ENCODE measurements around the gene CRYGD.
"Not testable (repeated sequence)": the region's sequence is repeated elsewhere in the genome, so short reads cannot be mapped to it uniquely, and the experiment has no call there.

Gene CRYGD

DNA sequence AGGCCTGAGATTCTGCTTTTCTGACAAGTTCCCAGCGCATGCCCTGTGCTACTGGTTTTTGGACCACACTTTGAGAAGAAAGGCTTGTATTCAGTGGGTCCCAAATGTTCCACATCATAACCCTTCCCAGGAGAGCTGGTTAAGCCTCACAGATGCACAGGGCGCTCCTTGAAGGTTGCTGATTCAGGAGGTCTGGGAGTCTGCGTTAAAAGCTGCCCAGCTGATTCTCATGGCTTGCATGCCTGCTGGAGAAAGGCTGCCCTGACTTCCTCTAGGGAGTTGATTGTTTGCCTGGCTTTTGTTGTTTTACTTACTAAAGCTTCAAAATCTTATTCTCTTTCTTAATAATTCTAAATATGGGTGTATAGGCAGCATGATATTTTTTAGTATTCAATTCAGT, 20.7 kb downstream of the CRYGD start:
- DNase-seq, result no peak
- Histone ChIP-seq H3K4me3 (ENCODE audit: low read depth, low read length) (no peak overlapping the region), H4K12ac (ENCODE audit: low read depth, low read length) (no peak overlapping the region), H3K79me1 (ENCODE audit: low read length) (no peaks in the 10 kb centered on the region), H3K27me3 (ENCODE audit: insufficient read depth, low read length) (no peaks in the 10 kb centered on the region), H4K8ac (ENCODE audit: low read depth, low read length) (no peak overlapping the region), H3K4me1 (ENCODE audit: control insufficient read depth in 1 of 2, insufficient read depth in 2 of 2, low read length in 2 of 2) (no peaks in the 10 kb centered on the region), H3K9me3 (ENCODE audit: insufficient read depth, low read depth, low read length) (no peaks in the 10 kb centered on the region), H3K4ac (ENCODE audit: low read depth, low read length) (no peak overlapping the region), H3K79me2 (ENCODE audit: control insufficient read depth, insufficient read depth, low read length, poor library complexity) (no peaks in the 10 kb centered on the region), H3K4me2 (ENCODE audit: low read length) (no peak overlapping the region), H2AFZ (ENCODE audit: insufficient read depth, low read length, poor library complexity) (no peak overlapping the region), H3K27ac (ENCODE audit: low read depth, low read length) (no peak overlapping the region), H3K18ac (ENCODE audit: low read length) (no peak overlapping the region), H2AK5ac (ENCODE audit: low read length) (no peak overlapping the region), H2BK120ac (ENCODE audit: insufficient read depth, low read length, poor library complexity) (no peak overlapping the region), H4K91ac (ENCODE audit: low read depth, low read length) (no peak overlapping the region), H3K23ac (ENCODE audit: low read length) (no peak overlapping the region), H3K36me3 (ENCODE audit: control insufficient read depth in 1 of 2, insufficient read depth in 2 of 2, low read length in 2 of 2) (no peaks in the 10 kb centered on the region), H3K14ac (ENCODE audit: low read length) (no peak overlapping the region), H3K9ac (ENCODE audit: low read length) (no peak overlapping the region), H2BK5ac (ENCODE audit: low read depth, low read length, poor library complexity) (no peak overlapping the region), H2BK12ac (ENCODE audit: low read length) (no peak overlapping the region)
- WGBS (ENCODE audit: extremely low coverage, insufficient coverage, insufficient read length), result no CpG with 5 or more reads among the region's 3 CpGs

DNA sequence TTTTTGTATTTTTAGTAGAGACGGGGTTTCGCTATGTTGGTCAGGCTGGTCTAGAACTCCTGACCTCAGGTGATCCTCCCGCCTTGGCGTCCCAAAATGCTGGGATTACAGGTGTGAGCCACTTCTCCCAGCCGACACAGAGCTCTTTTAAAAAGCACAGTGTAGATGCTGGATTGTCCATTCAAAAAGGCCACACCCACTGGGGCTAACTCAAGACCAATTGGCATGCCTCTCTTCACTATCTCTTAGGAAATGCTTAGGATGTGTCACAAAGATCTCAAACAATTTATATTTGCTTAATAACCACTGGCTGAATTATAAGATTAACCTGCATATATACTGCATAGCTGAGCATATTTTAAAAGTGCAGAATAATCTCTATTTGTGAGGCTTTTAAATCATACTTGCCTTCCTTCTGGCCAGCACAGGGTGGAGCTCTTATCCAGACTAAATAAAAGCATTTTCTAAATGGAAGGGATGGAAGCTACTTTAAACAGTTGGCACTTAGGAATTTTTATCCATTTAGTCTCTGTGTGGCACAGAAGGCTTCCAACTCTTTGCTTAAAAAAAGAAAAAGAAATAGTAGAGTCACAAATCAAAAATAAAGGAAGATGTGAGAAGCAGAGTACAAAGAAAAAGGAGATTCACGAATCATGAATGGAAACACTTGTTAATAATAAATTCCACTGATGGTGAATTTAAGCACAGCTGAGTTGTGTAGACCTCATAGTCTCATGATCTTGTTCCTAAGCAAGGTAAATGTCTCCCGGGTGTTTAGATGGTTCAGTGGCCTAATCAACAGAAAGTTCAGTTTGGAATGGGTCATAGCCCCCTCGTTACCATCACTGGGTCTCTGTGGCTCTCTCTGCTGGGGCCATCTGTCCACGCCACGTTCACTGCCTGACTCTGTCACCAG, 22.4 kb downstream of the CRYGD start:
- H3K79me2 ChIP-seq (ENCODE audit: control insufficient read depth, insufficient read depth, low read length, poor library complexity), result no peaks in the 10 kb centered on the region
- H3K79me1 ChIP-seq (ENCODE audit: low read length), result no peaks in the 10 kb centered on the region
- no peak overlapping the region for H4K12ac ChIP-seq (ENCODE audit: low read depth, low read length)
- no peak overlapping the region for H3K23ac ChIP-seq (ENCODE audit: low read length)
- no peak overlapping the region for H3K14ac ChIP-seq (ENCODE audit: low read length)
- no peaks in the 10 kb centered on the region for H3K9me3 ChIP-seq (ENCODE audit: insufficient read depth, low read depth, low read length)
- no peaks in the 10 kb centered on the region for H3K36me3 ChIP-seq (ENCODE audit: control insufficient read depth in 1 of 2, insufficient read depth in 2 of 2, low read length in 2 of 2)
- H3K4me1 ChIP-seq (ENCODE audit: control insufficient read depth in 1 of 2, insufficient read depth in 2 of 2, low read length in 2 of 2), result no peaks in the 10 kb centered on the region
- H4K8ac ChIP-seq (ENCODE audit: low read depth, low read length), result no peak overlapping the region
- H2BK5ac ChIP-seq (ENCODE audit: low read depth, low read length, poor library complexity), result no peak overlapping the region
- no peaks in the 10 kb centered on the region for H3K27me3 ChIP-seq (ENCODE audit: insufficient read depth, low read length)
- WGBS (ENCODE audit: extremely low coverage, insufficient coverage, insufficient read length), result no CpG with 5 or more reads among the region's 10 CpGs
- no peak overlapping the region for H2BK12ac ChIP-seq (ENCODE audit: low read length)
- DNase-seq, result peak in 1 of 2 donors; percentile 28
- H3K9ac ChIP-seq (ENCODE audit: low read length), result no peak overlapping the region
- H4K91ac ChIP-seq (ENCODE audit: low read depth, low read length), result no peak overlapping the region
- no peak overlapping the region for H3K4ac ChIP-seq (ENCODE audit: low read depth, low read length)
- no peak overlapping the region for H2AK5ac ChIP-seq (ENCODE audit: low read length)
- H3K27ac ChIP-seq (ENCODE audit: low read depth, low read length), result no peak overlapping the region
- no peak overlapping the region for H3K4me2 ChIP-seq (ENCODE audit: low read length)
- no peak overlapping the region for H3K18ac ChIP-seq (ENCODE audit: low read length)
- H2BK120ac ChIP-seq (ENCODE audit: insufficient read depth, low read length, poor library complexity), result no peak overlapping the region
- H3K4me3 ChIP-seq (ENCODE audit: low read depth, low read length), result no peak overlapping the region
- H2AFZ ChIP-seq (ENCODE audit: insufficient read depth, low read length, poor library complexity), result no peak overlapping the region

DNA sequence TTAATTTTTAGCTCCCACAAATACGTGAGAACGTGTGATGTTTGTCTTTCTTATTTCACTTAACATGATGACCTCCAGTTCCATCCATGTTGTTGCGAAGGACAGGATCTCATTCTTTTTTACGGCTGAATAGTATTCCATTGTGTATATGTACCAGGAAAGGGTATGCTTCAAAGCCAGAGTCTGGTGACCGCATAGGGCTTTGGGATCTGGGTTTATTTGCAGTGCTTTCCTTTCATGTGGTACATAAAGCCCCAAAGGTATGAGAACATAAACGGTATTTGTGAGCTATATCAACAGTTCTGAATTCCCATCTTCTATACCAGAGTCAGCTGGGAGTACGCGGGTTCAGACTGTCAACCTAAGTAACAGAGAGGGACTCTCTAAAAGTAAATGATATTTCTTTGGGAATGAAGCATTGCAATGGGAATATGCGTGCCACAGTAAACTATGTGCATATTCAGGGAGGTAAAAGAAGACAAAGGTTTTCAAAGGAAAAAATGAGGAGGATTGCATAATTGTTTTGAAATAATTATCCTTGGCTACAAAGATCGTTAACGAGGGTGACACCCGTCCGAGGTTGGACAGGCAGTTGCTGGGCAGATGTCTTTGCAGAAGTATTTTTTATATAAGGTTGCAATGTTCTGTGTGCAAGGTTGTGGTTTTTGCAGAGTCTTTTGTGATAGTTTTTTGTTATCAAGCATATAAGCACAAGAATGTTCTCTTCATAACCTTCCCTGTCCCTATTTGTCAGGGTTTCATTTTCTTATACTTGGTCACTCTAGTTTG, 24.4 kb downstream of the CRYGD start:
- H2AFZ ChIP-seq (ENCODE audit: insufficient read depth, low read length, poor library complexity), result no peak overlapping the region
- H3K79me1 ChIP-seq (ENCODE audit: low read length), result no peaks in the 10 kb centered on the region
- no peaks in the 10 kb centered on the region for H3K79me2 ChIP-seq (ENCODE audit: control insufficient read depth, insufficient read depth, low read length, poor library complexity)
- no peak overlapping the region for H3K14ac ChIP-seq (ENCODE audit: low read length)
- no peak overlapping the region for H3K9ac ChIP-seq (ENCODE audit: low read length)
- no peak overlapping the region for H4K91ac ChIP-seq (ENCODE audit: low read depth, low read length)
- no peak overlapping the region for H4K8ac ChIP-seq (ENCODE audit: low read depth, low read length)
- H3K4me3 ChIP-seq (ENCODE audit: low read depth, low read length), result no peak overlapping the region
- no peak overlapping the region for H3K4ac ChIP-seq (ENCODE audit: low read depth, low read length)
- H2BK12ac ChIP-seq (ENCODE audit: low read length), result no peak overlapping the region
- H2AK5ac ChIP-seq (ENCODE audit: low read length), result no peak overlapping the region
- H2BK120ac ChIP-seq (ENCODE audit: insufficient read depth, low read length, poor library complexity), result no peak overlapping the region
- H3K4me1 ChIP-seq (ENCODE audit: control insufficient read depth in 1 of 2, insufficient read depth in 2 of 2, low read length in 2 of 2), result no peaks in the 10 kb centered on the region
- H4K12ac ChIP-seq (ENCODE audit: low read depth, low read length), result no peak overlapping the region
- no peak overlapping the region for H3K23ac ChIP-seq (ENCODE audit: low read length)
- H2BK5ac ChIP-seq (ENCODE audit: low read depth, low read length, poor library complexity), result no peak overlapping the region
- H3K18ac ChIP-seq (ENCODE audit: low read length), result no peak overlapping the region
- H3K36me3 ChIP-seq (ENCODE audit: control insufficient read depth in 1 of 2, insufficient read depth in 2 of 2, low read length in 2 of 2), result no peaks in the 10 kb centered on the region
- WGBS (ENCODE audit: extremely low coverage, insufficient coverage, insufficient read length), result no CpG with 5 or more reads among the region's 13 CpGs
- no peak overlapping the region for H3K4me2 ChIP-seq (ENCODE audit: low read length)
- H3K27me3 ChIP-seq (ENCODE audit: insufficient read depth, low read length), result no peaks in the 10 kb centered on the region
- DNase-seq, result no peak
- H3K9me3 ChIP-seq (ENCODE audit: insufficient read depth, low read depth, low read length), result no peaks in the 10 kb centered on the region
- no peak overlapping the region for H3K27ac ChIP-seq (ENCODE audit: low read depth, low read length)

DNA sequence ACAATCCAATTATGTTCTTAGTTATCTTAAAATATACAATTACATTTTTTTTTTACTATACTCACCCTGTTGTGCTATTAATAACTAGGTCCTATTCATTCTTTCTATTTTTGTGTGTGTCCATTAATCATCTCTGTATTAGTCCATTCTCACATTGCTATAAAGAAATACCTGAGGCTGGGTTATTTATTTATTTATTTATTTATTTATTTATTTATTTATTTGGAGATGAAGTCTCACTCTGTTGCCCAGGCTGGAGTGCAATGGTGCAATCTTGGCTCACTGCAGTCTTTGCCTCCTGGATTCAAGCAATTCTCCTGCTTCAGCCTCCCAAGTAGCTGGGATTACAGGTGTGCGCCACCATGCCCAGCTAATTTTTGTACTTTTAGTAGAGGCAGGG, 25.6 kb downstream of the CRYGD start:
- H3K9ac ChIP-seq (ENCODE audit: low read length); H3K23ac ChIP-seq (ENCODE audit: low read length); H2BK12ac ChIP-seq (ENCODE audit: low read length); H2AFZ ChIP-seq (ENCODE audit: insufficient read depth, low read length, poor library complexity); DNase-seq; H3K14ac ChIP-seq (ENCODE audit: low read length); H3K79me2 ChIP-seq (ENCODE audit: control insufficient read depth, insufficient read depth, low read length, poor library complexity); H4K91ac ChIP-seq (ENCODE audit: low read depth, low read length); H3K27me3 ChIP-seq (ENCODE audit: insufficient read depth, low read length); H3K18ac ChIP-seq (ENCODE audit: low read length); H3K79me1 ChIP-seq (ENCODE audit: low read length); H3K4ac ChIP-seq (ENCODE audit: low read depth, low read length); H3K9me3 ChIP-seq (ENCODE audit: insufficient read depth, low read depth, low read length); H4K8ac ChIP-seq (ENCODE audit: low read depth, low read length); H3K4me3 ChIP-seq (ENCODE audit: low read depth, low read length); H3K36me3 ChIP-seq (ENCODE audit: control insufficient read depth in 1 of 2, insufficient read depth in 2 of 2, low read length in 2 of 2); H3K4me1 ChIP-seq (ENCODE audit: control insufficient read depth in 1 of 2, insufficient read depth in 2 of 2, low read length in 2 of 2); H2BK120ac ChIP-seq (ENCODE audit: insufficient read depth, low read length, poor library complexity); H2BK5ac ChIP-seq (ENCODE audit: low read depth, low read length, poor library complexity); H3K27ac ChIP-seq (ENCODE audit: low read depth, low read length); H3K4me2 ChIP-seq (ENCODE audit: low read length); H2AK5ac ChIP-seq (ENCODE audit: low read length); H4K12ac ChIP-seq (ENCODE audit: low read depth, low read length): not testable (repeated sequence)
- no CpG with 5 or more reads among the region's 1 CpG for WGBS (ENCODE audit: extremely low coverage, insufficient coverage, insufficient read length)

Data from trophoblast cell (in vitro differentiated cells and primary cell).